ENCODE data around the gene ITGAL. TPM values are rescaled to one million over a fixed set of nuclear protein-coding genes. Genes with fewer than 3 reads are reported as not detected.

ITGAL gene
- total RNA-seq, 1 experiment from 2014 or later, result 0.50 TPM

GRCh38 chr16:30434852-30435251, 37.7 kb upstream of the ITGAL start:
- BruUV-seq (replicated peaks), result no TSS peak
- POLR2A ChIA-PET (ENCODE audit: unreplicated experiment), result interaction anchor here (0.8 kb wide), 1 partner anchor 23 kb away, joined by 8 read pairs; no protein-coding TSS in a partner anchor
- no peak for DNase-seq
- no peaks in the 10 kb centered on the region for H4K20me1 ChIP-seq (ENCODE audit: insufficient read depth)
- no peak overlapping the region for H3K27ac ChIP-seq
- peaks cover 7% of the 10 kb centered on the region for H3K4me1 ChIP-seq (replicated peaks; ENCODE audit: insufficient read depth)
- no peak overlapping the region for H2AFZ ChIP-seq
- H3K36me3 ChIP-seq (ENCODE audit: low read depth), result no peaks in the 10 kb centered on the region
- H3K9me2 ChIP-seq (ENCODE audit: insufficient read depth), result no peaks in the 10 kb centered on the region
- intact Hi-C loops (cut with micrococcal nuclease; ENCODE audit: unreplicated experiment), result no loop called here
- H3K4me2 ChIP-seq, result no peak overlapping the region
- no peaks in the 10 kb centered on the region for H3K9me3 ChIP-seq (ENCODE audit: insufficient read depth, low read depth)
- CTCF ChIA-PET, result no interaction called here
- H3K27me3 ChIP-seq (ENCODE audit: insufficient read depth, low read depth), result no peaks in the 10 kb centered on the region
- peaks cover 18% of the 10 kb centered on the region for H3F3A ChIP-seq (ENCODE audit: insufficient read depth, low read depth)
- no peaks in the 10 kb centered on the region for H3K79me2 ChIP-seq (ENCODE audit: low read depth)
- TF ChIP-seq EZH2 (IDR thresholded peaks at IDR 0.05; ENCODE audit: low read depth), result no peak
- no peak for TF ChIP-seq CTCF (conservative IDR thresholded peaks at IDR 0.05)
- no peak overlapping the region for H3K4me3 ChIP-seq

GRCh38 chr16:30437511-30438046, 35.0 kb upstream of the ITGAL start:
- no peak for DNase-seq
- CTCF ChIA-PET, result interaction anchor here (1.2 kb wide), 1 partner anchor 161 kb away, joined by 4 read pairs; no protein-coding TSS in a partner anchor
- Histone ChIP-seq H3K9me2 (ENCODE audit: insufficient read depth) (no peaks in the 10 kb centered on the region), H3K27me3 (ENCODE audit: insufficient read depth, low read depth) (no peaks in the 10 kb centered on the region), H3K79me2 (ENCODE audit: low read depth) (no peaks in the 10 kb centered on the region), H3K9me3 (ENCODE audit: insufficient read depth, low read depth) (no peaks in the 10 kb centered on the region), H3K4me1 (replicated peaks; ENCODE audit: insufficient read depth) (no peaks in the 10 kb centered on the region), H3K4me2 (no peak overlapping the region), H2AFZ (no peak overlapping the region), H3F3A (ENCODE audit: insufficient read depth, low read depth) (peaks cover 16% of the 10 kb centered on the region), H3K36me3 (ENCODE audit: low read depth) (no peaks in the 10 kb centered on the region), H3K27ac (no peak overlapping the region), H3K4me3 (no peak overlapping the region), H4K20me1 (ENCODE audit: insufficient read depth) (no peaks in the 10 kb centered on the region)
- no TSS peak for BruUV-seq (replicated peaks)
- TF ChIP-seq CTCF (conservative IDR thresholded peaks at IDR 0.05) (no peak), EZH2 (IDR thresholded peaks at IDR 0.05; ENCODE audit: low read depth) (no peak)
- intact Hi-C loops (cut with micrococcal nuclease; ENCODE audit: unreplicated experiment), result no loop called here
- POLR2A ChIA-PET (ENCODE audit: unreplicated experiment), result no interaction called here

GRCh38 chr16:30438835-30439234, 33.7 kb upstream of the ITGAL start:
- H3K79me2 ChIP-seq (ENCODE audit: low read depth), result peaks cover 7% of the 10 kb centered on the region; the same call in 1 of the 2 replicates
- peaks cover 9% of the 10 kb centered on the region; the same call in 1 of the 2 replicates for H3K4me1 ChIP-seq (replicated peaks; ENCODE audit: insufficient read depth)
- H3K27me3 ChIP-seq (ENCODE audit: insufficient read depth, low read depth), result no peaks in the 10 kb centered on the region
- no peak for DNase-seq
- no peak overlapping the region for H3K4me3 ChIP-seq
- 0 out of 2 replicates have a peak, but pooled peaks cover 6% of the 10 kb centered on the region for H3K36me3 ChIP-seq (ENCODE audit: low read depth)
- no TSS peak for BruUV-seq (replicated peaks)
- peaks cover 6% of the 10 kb centered on the region; the same call in 1 of the 2 replicates for H4K20me1 ChIP-seq (ENCODE audit: insufficient read depth)
- POLR2A ChIA-PET (ENCODE audit: unreplicated experiment), result interaction anchor here (0.6 to 0.7 kb wide), 2 partner anchors 15 to 31 kb away, joined by 5 to 11 read pairs; partner anchors contain the start of gene ZNF771
- CTCF ChIA-PET, result interaction anchor here (0.6 kb wide), 1 partner anchor 98 kb away, joined by 4 read pairs; no protein-coding TSS in a partner anchor
- H3K9me2 ChIP-seq (ENCODE audit: insufficient read depth), result no peaks in the 10 kb centered on the region
- no peaks in the 10 kb centered on the region; the same call in 1 of the 2 replicates for H3K9me3 ChIP-seq (ENCODE audit: insufficient read depth, low read depth)
- H3K27ac ChIP-seq, result no peak overlapping the region
- no peak overlapping the region for H2AFZ ChIP-seq
- intact Hi-C loops (cut with micrococcal nuclease; ENCODE audit: unreplicated experiment), result no loop called here
- H3F3A ChIP-seq (ENCODE audit: insufficient read depth, low read depth), result peaks cover 28% of the 10 kb centered on the region
- H3K4me2 ChIP-seq, result no peak overlapping the region
- TF ChIP-seq CTCF (conservative IDR thresholded peaks at IDR 0.05) (no peak), EZH2 (IDR thresholded peaks at IDR 0.05; ENCODE audit: low read depth) (no peak)
